HG02623 (cell line): ENCODE results near the gene CYP3A5.
"Not testable (repeated sequence)": the region's sequence is repeated elsewhere in the genome, so short reads cannot be mapped to it uniquely, and the experiment has no call there.

Source experiments
- ATAC-seq: cut with Tn5 transposase; IDR thresholded peaks from one replicate; pipeline ENCODE4 v1.9.1; 2021; ENCODE audit warnings: moderate library complexity; ENCODE audit not compliant: unreplicated experiment

CYP3A5 gene

DNA sequence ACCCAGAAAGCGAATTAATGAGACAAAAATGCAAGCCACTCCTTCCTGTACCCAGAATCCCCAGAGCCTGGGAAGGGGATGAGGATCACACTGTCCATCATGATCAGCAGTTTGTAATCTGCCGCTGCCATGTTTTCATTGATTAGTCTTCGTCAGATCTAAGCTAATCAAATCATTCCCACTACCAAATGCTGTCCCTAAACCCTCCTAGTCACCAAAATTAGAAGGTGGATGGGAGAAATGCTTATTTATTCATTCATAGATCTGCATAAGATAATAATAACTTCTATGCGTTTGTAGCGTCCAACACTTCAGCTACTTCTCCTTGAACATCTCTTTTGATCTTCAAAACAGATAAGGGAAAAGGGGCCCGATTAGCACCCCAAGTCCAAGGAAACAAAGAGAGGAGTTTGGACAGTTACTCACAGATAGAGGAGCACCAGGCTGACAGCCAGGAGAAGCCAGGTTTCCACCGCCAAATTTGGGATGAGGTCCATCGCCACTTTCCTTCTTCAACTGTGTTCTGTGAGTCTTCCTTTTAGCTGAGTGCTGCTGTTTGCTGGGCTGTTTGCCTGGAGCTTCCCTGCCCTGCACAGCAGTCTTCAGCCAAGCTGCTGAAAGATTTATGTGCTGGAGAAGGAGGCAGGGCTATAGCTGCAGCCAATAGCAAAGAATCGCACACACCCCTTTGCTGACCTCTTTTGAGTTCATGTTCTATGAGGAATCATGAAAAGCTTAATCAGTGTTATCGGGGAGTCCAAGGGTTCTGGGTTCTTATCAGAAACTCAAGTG is at the start of gene CYP3A5:
Gene CYP3A5, minus strand, starts transcription at position 597 of the 792 bp plus-strand sequence. Its CDS starts 100 bp downstream, at position 497.
- ATAC-seq: no peak

DNA sequence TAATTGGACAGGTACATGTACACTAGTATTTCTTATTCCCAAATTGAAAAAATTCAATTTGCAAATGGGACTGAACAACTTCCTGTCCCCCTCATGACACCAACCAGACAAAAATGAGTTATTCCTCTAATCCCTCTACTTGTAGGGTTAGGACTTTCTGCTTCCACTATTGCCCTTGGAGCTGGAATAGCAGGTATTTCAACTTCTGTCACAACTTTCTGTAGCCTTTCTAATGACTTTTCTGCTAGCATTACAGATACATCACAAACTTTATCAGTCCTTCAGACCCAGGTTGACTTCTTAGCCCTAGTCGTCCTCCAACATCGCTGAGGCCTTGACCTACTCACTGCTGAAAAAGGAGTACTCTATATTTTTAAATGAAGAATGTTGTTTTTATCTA is 48.8 kb upstream of the CYP3A5 start:
- no peak for ATAC-seq

DNA sequence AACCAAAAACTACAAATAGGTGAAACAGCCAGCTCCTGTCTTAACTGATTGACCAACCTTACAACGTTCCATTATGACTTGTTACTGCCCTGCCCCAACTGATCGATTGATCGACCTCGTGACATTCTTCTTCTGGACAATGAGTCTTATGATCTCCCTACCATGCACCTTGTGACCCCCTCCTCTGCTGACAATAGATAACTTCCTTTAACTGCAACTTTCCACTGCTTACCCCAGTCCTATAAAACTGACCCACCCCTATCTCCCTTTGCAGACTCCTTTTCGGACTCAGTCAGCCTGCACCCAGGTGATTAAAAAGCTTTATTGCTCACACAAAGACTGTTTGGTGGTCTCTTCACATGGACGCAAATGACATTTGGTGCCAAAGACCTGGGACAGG is 43.4 kb upstream of the CYP3A5 start:
- ATAC-seq: not testable (repeated sequence)

DNA sequence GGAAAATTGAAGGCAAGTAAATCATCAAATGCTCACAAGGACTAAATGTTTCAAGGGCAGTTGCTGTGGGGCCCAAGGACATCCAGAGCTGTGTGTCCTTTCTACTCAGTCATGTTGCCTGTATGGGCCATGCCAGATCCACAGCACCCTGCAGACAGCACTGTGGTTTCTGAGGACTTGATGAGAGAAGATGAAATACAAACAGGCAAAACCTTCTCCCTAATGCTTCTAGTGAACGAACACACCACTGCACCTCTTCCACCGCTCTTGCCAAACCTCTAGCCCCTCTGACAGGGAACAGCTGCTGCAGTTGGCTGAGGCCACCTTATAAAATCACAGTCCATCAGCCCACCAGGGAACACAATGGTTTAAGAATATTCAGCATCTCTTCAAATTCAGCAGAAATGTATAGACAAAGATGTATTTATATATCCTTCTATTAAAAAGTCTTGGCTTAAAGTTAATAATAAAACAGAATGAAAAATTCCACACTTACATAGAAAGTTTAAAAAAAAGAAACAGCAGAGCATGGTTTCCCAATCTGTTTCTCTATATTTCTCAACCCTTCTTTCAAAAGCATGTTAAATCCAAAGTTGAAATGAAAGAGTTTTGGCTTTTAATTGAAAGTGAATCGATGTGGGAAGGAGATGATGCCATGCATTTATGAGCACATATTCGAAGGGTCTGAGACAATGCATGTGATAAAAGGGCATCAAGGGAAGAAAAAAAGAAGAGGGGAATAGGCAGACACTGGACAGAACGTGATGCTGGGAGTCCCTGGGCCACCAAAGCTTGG is 41.2 kb upstream of the CYP3A5 start:
- no peak for ATAC-seq

DNA sequence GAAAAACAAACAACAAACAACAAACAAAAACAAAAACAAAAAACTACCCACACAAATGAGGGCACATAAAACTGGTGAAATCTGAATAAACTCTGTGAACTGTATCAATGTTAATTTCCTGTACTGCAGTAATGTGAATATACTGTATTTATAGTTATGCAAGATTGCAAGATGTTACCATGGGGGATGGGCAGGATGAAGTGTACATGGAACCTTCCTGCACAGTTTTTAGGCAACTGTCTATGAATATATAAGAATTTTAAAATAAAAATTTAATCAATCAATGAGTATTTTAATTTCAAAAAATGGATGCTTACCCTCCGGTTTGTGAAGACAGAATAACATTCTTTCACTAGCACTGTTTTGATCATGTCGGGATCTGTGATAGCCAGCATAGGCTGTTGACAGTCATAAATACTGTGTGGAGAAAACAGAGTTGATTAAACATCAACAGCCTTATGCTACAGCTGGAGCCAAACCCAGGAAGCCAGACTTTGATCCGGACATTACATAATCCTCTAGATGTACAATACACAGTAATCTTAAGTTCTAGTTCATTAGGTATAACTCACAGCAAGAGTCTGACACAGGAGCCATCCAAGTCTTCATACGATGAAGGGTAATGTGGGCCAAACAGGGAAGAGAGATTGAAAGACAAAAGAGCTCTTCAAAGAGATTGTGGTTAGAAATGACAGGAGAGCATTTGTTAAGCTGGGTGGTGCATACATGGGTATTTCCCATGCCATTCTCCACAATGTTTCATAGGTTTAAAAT is 40.4 kb upstream of the CYP3A5 start:
- ATAC-seq: no peak

DNA sequence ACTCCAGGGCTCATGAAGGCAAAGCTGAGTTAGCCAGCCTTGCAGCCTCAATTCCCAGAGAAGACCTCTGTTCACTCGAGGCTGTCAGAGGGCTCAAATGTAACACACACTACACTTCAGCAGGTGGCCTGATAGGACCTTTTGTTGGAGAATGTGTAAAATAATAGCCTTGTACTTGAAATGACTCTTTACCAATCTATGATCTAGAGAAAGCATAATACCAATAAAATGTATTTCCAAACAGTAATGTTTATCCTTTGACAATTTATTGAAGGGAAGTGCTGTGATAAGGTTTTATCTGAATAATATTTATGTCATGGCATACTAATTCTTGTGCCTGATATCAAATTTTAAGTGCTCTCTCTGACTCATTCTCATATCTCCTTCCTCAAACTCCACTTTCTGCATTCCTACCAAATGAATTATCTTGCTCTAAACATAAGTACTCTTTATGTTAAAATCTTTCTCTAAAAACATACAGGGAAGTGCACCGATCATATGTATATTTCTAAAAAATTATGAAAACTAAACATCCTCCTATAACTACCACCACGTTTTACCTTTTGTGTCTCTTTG is 34.3 kb upstream of the CYP3A5 start:
- no peak for ATAC-seq

DNA sequence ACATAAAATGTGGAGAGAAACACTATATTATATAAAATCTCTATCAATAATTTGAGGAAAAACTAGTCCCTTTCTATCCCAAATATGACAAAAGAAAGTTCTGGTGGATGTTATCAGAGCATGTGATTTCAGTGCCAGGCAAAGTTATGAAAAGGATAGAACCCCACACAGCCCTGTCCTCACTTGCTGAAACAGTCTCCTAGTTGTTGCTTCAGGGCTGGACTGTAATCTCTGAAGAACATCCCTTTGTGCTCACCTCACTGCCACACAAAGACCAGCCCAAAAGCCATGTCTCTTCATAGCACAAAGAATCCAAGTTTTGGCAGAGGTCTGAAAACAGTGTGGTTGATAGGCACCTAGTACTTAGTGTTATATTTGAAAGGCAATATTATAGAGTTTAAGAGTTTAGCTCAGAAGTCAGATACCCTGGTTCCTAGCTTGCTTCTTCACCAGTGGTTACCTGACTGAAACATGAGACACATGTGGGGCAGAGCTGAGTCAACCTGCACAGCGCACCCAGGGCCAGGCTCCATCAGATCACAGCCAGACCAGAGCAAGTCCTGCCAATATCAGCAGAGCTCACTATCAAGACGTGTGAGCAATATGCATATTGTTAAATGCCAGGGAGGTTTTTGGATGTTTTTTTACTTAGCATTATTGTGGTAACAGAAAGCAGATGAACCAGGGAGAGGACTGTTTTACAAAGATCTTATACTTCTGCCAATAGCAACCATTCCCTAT is 30.2 kb upstream of the CYP3A5 start:
- ATAC-seq: no peak

DNA sequence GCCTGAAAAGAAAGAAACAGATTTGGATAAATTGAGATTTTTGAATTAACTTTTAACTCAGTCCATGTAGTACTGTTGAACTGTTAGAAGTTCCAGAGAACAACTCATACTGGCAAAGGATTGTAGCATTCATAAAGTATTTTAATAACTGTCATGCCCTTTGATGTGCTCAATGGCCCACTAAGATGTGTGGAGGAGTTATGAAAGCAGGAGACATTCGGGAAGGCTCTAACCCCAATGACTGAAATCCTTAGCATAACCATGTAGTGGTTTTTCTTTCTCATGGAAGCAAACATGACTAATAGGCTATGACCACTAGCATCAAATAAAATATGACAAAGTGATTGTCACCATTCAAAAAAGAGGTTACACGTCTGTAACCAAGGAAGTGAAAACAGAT is 29.5 kb upstream of the CYP3A5 start:
- ATAC-seq: no peak

DNA sequence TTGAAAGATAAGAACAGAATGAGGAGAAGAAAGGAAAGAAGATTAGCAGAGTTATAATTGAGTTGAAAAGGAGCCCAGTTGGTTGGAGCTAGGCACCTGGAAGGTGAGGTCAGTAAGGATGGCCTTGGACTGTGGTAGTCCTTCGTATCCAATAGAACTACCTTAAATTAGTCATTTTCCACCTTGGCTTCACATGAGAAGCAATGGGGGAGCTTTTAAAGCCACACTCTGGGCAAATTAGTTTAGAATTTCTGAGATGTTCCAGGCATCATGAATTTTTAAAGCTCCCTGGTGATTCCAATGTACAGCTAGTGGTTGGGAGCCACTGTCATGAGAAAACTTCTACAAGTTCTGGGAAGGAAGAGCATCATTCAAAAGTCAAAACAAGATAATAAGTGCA is 27.3 kb upstream of the CYP3A5 start:
- no peak for ATAC-seq

DNA sequence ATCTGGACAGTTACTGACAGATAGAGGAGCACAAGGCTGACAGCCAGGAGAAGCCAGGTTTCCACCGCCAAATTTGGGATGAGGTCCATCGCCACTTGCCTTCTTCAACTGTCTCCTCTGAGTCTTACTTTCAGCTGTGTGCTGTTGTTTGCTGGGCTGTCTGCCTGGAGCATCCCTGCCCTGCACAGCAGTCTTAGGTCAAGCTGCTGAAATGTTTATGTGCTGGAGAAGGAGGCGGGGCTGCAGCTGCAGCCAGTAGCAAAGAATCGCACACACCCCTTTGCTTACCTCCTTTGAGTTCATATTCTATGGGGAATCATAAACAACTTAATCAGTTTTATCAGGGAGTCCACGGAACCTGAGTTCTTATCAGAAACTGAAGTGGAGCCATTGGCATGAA is 20.1 kb upstream of the CYP3A5 start:
- no peak for ATAC-seq

DNA sequence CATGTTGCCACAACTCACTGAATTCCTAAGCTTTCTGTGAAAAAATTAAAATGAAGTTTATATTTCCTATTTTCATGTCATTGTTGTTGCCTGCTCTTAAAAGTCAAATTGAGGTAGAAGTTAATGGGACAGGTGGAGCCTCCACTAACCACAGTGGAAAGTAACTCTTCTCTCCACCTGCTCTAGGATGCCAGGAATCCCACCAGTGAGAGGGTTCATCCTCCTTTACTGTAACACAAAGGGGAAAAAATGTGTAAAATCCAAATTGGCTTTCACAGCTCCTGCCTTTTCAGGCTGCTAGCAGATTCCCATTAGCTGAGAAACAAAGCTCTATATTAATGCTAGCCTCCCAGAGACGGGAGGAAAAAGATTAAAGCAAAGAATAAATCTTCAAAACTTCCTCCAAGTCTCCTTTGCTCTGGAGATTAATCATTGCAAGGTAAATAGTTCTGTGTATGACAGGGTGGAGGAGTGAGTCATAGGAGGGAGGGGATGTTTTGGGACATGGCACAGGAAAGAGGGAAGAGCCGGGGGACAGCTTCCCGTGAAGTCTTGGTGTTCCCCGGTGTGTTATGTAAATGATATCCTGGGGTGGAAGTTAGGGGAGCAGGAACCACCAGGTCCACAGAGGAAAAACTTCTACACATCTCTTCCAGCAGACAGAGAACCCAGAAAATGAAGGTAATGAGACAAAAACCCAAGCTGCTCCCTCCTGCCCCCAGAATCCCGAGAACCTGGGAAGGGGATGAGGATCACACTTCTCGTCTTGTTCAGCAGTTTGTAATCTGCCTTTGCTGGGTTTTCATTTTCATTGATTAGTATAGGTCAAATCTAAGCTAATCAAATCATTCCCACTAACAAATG is 19.3 kb upstream of the CYP3A5 start:
- not testable (repeated sequence) for ATAC-seq

DNA sequence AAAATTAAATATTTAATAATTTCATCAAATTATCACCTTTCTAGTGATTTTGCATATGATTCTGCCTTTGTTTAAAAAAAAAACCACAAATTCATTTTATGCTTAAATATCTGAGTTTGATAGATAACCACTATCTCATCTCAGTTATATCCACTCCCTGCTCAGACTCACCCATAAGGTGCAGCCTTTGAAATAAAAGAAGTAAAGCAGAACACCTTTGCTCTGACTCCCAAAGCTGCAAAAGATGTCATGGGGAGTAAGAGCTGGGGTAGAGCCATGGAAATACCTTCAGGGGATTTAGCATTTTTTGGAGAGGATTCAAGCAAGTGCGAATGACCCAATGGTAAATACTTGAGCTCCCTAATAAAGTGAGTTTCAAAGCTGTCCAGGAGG is 15.1 kb upstream of the CYP3A5 start:
- ATAC-seq: no peak

DNA sequence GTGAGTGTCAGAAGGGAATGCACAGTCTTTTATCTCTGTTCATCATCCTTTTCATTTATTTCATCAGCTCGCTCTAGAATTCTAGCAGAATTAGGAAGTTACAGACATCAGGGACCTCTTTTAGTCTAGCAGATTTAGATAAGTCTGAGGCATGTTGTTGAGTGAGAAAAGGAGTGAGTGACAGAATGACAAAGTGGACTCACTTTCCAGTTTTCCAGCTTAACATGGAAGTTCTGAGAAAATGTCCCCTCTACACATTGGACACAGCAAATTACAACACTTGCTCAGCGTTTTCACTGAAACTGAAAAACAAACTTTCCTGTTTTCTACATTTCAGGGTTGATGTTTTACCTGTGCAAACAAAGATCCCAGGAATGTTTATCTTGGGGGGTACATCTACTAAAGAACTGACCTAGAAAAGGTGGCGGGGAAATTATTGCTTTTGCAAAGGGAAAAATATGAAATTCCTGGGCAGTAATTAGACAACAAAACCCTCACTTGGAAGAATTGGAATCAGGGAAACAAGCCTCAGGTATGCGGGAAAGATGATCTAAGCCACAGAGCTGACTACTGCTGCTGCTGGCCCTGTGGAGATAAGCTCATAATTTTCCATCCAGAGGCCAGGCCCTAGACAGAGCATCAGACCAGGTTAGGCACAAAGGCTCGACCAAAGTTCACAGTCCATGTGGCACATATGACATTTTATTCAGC is 14.6 kb upstream of the CYP3A5 start:
- ATAC-seq: no peak

DNA sequence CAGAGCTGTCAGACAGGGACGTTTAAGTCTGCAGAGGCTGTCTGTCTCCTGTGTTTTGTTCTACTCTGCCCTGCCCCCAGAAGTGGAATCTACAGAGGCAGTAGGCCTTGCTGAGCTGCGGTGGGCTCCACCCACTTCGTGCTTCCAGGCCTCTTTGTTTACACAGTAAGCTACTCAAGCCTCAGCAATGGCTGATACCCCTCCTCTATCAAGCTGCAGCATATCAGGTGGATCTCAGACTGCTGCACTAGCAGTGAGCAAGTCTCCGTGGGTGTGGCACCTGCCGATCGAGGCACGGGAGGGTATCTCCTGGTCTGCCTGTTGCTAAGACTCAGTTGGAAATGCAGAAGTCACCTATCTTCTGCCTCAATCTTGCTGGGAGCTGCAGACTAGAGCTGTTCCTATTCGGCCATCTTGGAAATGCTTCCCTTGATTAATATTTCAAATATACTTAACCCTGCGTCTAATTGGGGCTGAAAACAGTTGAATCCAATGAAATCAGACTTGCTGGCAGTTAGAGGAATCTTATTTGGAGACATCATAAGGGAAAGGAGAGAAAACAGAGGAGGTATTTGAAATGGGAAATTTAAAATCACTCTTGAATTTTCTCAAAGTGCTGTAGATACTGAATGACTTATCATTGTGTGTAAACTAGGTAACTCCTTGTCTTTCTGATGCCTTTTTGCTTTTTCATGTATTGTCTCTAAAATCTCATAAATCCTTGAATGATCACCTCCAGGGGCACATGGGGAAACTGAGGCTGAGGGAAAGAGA is 13.8 kb upstream of the CYP3A5 start:
- ATAC-seq: no peak

DNA sequence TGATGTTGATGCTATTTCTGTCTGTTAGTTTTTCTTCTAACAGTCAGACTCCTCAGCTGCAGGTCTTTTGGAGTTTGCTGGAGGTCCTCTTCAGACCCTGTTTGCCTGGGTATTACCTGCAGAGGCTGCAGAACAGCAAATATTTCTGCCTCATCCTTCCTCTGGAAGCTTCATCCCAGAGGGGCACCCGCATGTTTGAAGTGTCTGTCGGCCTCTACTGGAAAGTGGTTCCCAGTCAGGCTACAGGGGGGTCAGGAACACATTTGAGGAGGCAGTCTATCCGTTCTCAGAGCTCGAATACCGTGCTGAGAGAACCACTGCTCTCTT is 13.3 kb upstream of the CYP3A5 start:
- ATAC-seq: no peak

DNA sequence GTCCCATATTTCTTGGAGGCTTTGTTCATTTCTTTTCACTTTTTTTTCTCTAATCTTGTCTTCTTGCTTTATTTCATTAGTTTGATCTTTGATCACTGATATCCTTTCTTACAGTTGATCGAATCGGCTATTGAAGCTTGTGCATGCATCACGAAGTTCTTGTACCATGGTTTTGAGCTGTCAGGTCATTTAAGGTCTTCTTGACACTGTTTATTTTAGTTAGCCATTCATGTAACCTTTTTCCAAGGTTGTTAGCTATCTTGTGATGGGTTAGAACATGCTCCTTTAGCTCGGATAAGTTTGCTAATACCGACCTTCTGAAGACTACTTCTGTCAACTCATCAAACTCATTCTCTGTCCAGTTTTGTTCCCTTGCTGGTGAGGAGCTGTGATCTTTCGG is 12.8 kb upstream of the CYP3A5 start:
- ATAC-seq: not testable (repeated sequence)

DNA sequence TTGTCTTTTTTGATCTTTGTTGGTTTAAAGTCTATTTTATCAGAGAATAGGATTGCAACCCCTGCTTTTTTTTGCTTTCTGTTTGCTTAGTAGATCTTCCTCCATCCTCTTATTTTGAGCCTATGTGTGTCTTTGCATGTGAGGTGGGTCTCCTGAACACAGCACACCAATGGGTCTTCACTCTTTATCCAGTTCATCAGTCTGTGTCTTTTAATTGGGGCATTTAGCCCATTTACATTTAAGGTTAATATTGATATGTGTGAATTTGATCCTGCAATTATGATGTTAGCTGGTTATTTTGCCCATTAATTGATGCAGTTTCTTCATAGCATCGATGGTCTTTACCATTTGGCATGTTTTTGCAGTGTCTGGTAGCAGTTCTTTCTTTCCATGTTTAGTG is 11.9 kb upstream of the CYP3A5 start:
- not testable (repeated sequence) for ATAC-seq

DNA sequence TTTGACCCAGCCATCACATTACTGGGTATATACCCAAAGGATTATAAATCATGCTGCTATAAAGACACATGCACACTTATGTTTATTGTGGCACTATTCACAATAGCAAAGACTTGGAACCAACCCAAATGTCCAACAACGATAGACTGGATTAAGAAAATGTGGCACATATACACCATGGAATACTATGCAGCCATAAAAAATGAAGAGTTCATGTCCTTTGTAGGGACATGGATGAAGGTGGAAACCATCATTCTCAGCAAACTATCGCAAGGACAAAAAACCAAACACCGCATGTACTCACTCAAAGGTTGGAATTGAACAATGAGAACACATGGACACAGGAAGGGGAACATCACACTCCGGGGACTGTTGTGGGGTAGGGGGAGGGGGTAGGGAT is 11.1 kb upstream of the CYP3A5 start:
- ATAC-seq: not testable (repeated sequence)
